Lower leg skin (tissue), 4 donors: Measurements from ENCODE around the gene COX6B1. TPM values are rescaled to one million over a fixed set of nuclear protein-coding genes. Genes with fewer than 3 reads are reported as not detected.
"Not testable (repeated sequence)": the region's sequence is repeated elsewhere in the genome, so short reads cannot be mapped to it uniquely, and the experiment has no call there.

Source experiments
- DNase-seq, 2 donors: peaks; one replicate each; pipeline ENCODE4 v3.0.0-alpha.2; 2019; ENCODE audit warnings: low spot score in 2 of 2
- H3K4me3 ChIP-seq: fragments of 200-600 bp; sonication (generic); 2 replicates; pipeline ENCODE4 v1.5.1; 2017; ENCODE audit warnings: mild to moderate bottlenecking, low read depth; ENCODE audit not compliant: poor library complexity, severe bottlenecking
- POLR2A ChIP-seq, 2 donors: fragments of 450-650 bp; IDR thresholded peaks; one replicate each; pipeline ENCODE4 v1.6.1; 2016 to 2017; ENCODE audit warnings: antibody characterized with exemption in 2 of 2, mild to moderate bottlenecking in 1 of 2, moderate library complexity in 1 of 2
- WGBS, 2 donors: methylation state at CpG; one replicate each; pipeline ENCODE4 v1.1.5; 2018; 5-methylcytosine and 5-hydroxymethylcytosine counted together
- intact Hi-C: fragments of 100-400 bp; cut with DNase I; formaldehyde crosslinking; loops from one replicate; pipeline ENCODE4 v1.15.0; 2023; ENCODE audit warnings: low total_unique reads
- total RNA-seq, 4 donors: library from RNA; depleted of rRNA; stranded (reverse); fragments of >200 nt; gene quantifications; one replicate each; pipeline ENCODE4 v1.1.0, GENCODE V29; 2016
- TF ChIP-seq, protein P1 (sequence below), 3 donors: fragments of 450-650 bp; IDR thresholded peaks; one replicate each; pipeline ENCODE4 v1.5.1; 2016; ENCODE audit warnings: antibody characterized with exemption in 3 of 3, mild to moderate bottlenecking in 3 of 3, moderate library complexity in 2 of 3

COX6B1 gene
- total RNA-seq, 4 donors from 2014 or later: 266 to 629 (median 309) TPM

GRCh38 chr19:35643255-35644205, 4.6 kb upstream of the COX6B1 start:
- peak; percentile 72 to 95 for DNase-seq
- peak overlapping the region; percentile 49 for H3K4me3 ChIP-seq
- intact Hi-C loops: no loop called here
- WGBS, 2 donors: 0% methylated on average over 4 to 32 of the region's 69 CpGs
- TF ChIP-seq POLR2A (IDR thresholded peaks at IDR 0.05): no peak
- TF ChIP-seq, protein P1, sequence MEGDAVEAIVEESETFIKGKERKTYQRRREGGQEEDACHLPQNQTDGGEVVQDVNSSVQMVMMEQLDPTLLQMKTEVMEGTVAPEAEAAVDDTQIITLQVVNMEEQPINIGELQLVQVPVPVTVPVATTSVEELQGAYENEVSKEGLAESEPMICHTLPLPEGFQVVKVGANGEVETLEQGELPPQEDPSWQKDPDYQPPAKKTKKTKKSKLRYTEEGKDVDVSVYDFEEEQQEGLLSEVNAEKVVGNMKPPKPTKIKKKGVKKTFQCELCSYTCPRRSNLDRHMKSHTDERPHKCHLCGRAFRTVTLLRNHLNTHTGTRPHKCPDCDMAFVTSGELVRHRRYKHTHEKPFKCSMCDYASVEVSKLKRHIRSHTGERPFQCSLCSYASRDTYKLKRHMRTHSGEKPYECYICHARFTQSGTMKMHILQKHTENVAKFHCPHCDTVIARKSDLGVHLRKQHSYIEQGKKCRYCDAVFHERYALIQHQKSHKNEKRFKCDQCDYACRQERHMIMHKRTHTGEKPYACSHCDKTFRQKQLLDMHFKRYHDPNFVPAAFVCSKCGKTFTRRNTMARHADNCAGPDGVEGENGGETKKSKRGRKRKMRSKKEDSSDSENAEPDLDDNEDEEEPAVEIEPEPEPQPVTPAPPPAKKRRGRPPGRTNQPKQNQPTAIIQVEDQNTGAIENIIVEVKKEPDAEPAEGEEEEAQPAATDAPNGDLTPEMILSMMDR (IDR thresholded peaks at IDR 0.05): no peak

DNA sequence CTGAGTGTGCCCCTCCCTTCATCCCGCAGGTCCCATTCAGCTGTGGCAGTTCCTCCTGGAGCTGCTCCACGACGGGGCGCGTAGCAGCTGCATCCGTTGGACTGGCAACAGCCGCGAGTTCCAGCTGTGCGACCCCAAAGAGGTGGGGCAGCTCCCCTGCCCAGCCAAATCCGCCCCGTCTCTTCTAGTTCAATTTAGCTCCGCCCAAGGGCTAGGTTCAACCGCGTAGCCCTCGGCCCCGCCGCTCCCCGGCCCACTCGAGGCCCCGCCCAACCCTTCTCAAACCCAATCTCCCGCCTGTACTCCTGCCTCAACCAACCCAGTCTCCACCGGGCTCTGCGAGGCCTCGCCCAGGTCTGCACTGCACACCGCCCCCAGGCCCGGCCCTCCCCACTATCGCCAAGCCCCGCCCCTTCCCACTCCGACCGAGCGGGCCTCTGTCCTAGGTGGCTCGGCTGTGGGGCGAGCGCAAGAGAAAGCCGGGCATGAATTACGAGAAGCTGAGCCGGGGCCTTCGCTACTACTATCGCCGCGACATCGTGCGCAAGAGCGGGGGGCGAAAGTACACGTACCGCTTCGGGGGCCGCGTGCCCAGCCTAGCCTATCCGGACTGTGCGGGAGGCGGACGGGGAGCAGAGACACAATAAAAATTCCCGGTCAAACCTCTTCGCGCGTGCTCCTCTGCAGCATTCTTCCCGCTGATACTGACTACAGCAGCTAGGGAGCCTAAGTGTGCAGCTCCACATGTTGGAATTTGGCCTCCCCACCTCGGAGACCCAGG, 3.7 kb upstream of the COX6B1 start:
- intact Hi-C loops: no loop called here
- 0 to 1% methylated on average over 47 to 60 of the region's 60 CpGs for WGBS, 2 donors
- no peak for TF ChIP-seq POLR2A (IDR thresholded peaks at IDR 0.05)
- TF ChIP-seq, protein P1 (IDR thresholded peaks at IDR 0.05): no peak
- H3K4me3 ChIP-seq: peak overlapping the region; percentile 49
- peak; percentile 94 to 99 for DNase-seq

- TF ChIP-seq, protein P1 (IDR thresholded peaks at IDR 0.05): no peak
- TF ChIP-seq POLR2A (IDR thresholded peaks at IDR 0.05): no peak
- H3K4me3 ChIP-seq: peak overlapping the region; percentile 49
- DNase-seq: peak; percentile 80 to 97
- intact Hi-C loops: no loop called here
- WGBS, 2 donors: 20 to 23% methylated on average over 20 of the region's 20 CpGs
Measured at GRCh38 chr19:35644987-35645679, 3.0 kb upstream of the COX6B1 start.

- TF ChIP-seq, protein P1 (IDR thresholded peaks at IDR 0.05): no peak
- TF ChIP-seq POLR2A (IDR thresholded peaks at IDR 0.05): no peak
- intact Hi-C loops: no loop called here
- WGBS, 2 donors: 82 to 86% methylated on average over 7 of the region's 7 CpGs
- no peak for DNase-seq
- H3K4me3 ChIP-seq: no peak overlapping the region
Measured at GRCh38 chr19:35645680-35646511, 2.2 kb upstream of the COX6B1 start.

GRCh38 chr19:35650581-35650980, 2.5 kb downstream of the COX6B1 start:
- WGBS, 2 donors: 78 to 79% methylated on average over 9 of the region's 9 CpGs
- DNase-seq: no peak
- intact Hi-C loops: no loop called here
- TF ChIP-seq, protein P1 (IDR thresholded peaks at IDR 0.05): no peak
- no peak for TF ChIP-seq POLR2A (IDR thresholded peaks at IDR 0.05)
- H3K4me3 ChIP-seq: no peak overlapping the region

DNA sequence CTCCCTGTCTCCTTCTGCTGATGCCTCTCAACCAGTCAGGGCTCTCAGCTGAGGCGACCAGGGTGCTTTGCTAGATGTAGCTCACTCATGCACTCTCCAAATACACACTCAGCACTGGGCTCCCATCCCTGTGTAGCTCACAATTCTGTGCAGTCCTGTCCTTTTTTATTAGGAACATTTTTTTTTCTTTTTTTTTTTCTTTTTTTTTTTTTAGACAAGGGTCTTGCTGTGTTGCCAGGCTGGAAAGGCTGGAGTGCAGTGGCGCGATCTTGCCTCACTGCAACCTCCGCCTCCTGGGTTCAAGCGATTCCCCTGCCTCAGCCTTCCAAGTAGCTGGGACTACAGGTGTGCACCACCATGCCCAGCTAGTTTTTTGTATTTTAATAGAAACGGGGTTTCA, 6.7 kb downstream of the COX6B1 start:
- DNase-seq, H3K4me3 ChIP-seq, intact Hi-C loops: not testable (repeated sequence)
- 92 to 97% methylated on average over 6 of the region's 6 CpGs for WGBS, 2 donors
